KOPT-K1 (cell line): ENCODE measurements around the gene MTMR1.

Source experiments
- H3K27ac ChIP-seq: fragments of 200-600 bp; sonication (generic); 2 replicates; pipeline ENCODE4 v1.5.1; 2016; ENCODE audit warnings: antibody characterized with exemption, mild to moderate bottlenecking, low read depth, low read length; ENCODE audit not compliant: poor library complexity, severe bottlenecking
- H3K36me3 ChIP-seq: fragments of 200-600 bp; sonication (generic); 2 replicates; pipeline ENCODE4 v1.5.1; 2017; ENCODE audit warnings: antibody characterized with exemption, mild to moderate bottlenecking, low read length, moderate library complexity; ENCODE audit not compliant: insufficient read depth
- H3K9me3 ChIP-seq: fragments of 200-600 bp; sonication (generic); 2 replicates; pipeline ENCODE4 v1.5.1; 2017; ENCODE audit warnings: antibody characterized with exemption, low read length, mild to moderate bottlenecking; ENCODE audit not compliant: insufficient read depth, poor library complexity, severe bottlenecking

Gene MTMR1

GRCh38 chrX:150688911-150689451, 4.2 kb upstream of the MTMR1 start:
- no peaks in the 10 kb centered on the region for H3K9me3 ChIP-seq
- H3K27ac ChIP-seq: no peak overlapping the region
- no peaks in the 10 kb centered on the region for H3K36me3 ChIP-seq

- no peaks in the 10 kb centered on the region for H3K9me3 ChIP-seq
- no peak overlapping the region for H3K27ac ChIP-seq
- no peaks in the 10 kb centered on the region for H3K36me3 ChIP-seq
These were observed 3.1 kb upstream of the MTMR1 start for GRCh38 chrX:150690126-150690525.

DNA sequence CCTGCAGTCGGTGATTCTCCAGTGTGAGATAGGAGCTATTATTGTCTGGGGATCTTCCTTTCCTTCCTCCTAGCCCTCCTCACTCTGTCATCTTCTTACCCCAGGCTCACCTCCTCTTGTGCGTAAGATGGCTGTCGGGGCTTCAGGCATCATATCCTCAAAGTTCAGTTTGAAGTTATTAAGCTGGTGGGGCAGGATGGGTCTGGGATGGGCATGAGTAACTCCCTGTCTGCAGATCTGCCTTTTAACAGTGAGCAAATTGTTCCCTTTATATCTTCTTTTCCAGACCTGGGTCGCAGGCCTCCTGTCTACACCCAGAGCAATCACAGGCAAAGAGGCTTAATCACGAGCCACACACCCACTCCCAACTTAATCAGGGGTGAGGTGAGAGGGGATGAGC, 900 bp upstream of the MTMR1 start:
- H3K27ac ChIP-seq: peak overlapping the region; percentile 90
- H3K9me3 ChIP-seq: no peaks in the 10 kb centered on the region
- H3K36me3 ChIP-seq: no peaks in the 10 kb centered on the region

DNA sequence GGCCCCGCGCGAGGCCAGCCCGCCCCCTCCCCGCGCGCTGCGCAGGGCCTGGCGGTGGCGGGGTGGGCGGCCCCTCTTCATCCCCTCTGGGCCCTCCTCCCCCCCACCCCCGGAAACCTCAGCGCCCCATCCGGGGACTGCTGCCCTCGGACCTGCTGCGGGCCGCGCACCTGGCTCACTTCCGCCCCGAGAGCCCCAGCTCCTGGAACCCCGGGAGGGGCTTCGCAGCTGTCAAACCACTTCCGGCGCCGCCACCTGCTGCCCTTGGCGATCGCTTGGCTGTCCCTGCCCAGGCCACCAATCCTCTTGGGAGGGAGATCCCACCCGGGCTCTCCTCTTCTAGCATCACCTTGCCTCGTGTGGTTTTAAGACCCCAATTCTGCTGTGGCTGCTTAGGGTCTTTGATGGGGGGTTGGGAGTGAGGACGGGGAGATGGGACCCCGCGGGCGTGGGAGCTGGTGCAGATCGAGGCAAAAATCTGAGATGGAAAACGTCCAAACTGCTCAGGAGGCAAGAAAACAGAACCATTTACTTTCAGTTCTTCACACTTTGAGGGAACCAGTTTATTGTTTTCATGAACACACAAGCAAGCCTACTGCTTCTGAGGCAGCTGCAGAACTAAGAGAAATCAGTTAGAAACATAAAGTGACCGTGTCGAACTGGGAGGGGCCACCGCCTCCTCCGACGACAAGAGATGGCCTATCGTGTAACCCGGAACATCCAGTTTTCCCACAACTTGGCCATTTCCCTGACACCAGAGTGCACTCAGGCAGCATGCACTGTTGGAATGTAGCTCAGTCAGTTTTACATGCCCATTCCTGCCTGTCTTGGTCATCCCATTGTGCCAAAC, 754 bp downstream of the MTMR1 start:
- H3K9me3 ChIP-seq: no peaks in the 10 kb centered on the region
- H3K27ac ChIP-seq: peak overlapping the region; percentile 90
- peaks cover under 1% of the 10 kb centered on the region; the same call in 1 of the 2 replicates for H3K36me3 ChIP-seq

DNA sequence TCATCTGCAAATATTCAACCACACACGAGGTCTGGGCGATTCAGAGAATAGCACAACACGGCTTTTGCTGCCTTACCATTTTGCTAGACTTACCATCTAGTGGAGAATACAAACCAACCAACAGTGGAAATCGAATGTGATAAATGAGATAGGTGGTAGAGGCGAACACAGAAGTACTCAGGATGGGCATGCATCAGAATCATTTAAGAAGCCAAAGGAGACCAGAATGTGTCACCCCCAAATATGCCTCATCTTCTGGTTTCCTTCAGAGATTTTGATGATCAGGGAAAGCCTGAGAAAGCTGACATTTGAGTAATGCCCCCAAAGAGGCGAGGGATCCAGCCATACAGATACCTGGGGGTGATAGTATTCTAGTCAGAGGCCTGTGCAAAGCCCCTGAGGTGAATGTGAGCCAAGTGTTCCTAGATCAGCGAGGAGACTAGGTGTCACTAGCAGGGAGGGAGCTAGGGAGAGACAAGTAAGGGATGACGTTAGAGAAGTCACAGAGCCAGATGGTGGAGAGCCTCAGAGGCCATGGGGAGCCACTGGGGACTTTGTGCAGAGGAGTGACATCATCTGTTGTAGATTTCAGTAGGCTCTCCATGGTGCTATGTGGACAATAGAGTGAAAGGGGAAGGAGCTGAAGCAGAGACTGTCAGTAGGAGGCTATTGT, 1.7 kb downstream of the MTMR1 start:
- H3K27ac ChIP-seq: peak overlapping the region; percentile 90

DNA sequence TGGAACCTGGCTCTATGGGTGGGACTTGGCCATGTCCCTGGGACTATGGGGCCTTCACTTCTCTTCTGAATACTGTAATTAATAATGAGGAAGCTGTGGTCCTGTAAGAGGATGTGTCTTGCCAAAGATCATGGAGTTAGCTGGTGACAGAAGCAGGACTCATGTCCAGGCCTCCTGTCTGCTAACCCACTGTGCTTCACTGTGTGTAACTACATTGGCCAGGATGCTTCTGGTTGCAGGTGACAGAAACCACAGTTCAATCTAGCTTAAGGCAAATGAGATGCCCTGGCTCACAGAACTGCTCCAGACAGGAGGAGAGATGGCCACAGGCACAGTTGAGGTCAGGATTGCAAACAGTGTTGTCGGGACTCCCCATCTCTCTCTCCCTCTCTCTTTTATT, 3.1 kb downstream of the MTMR1 start:
- Histone ChIP-seq H3K27ac (peak overlapping the region; percentile 90), H3K9me3 (no peaks in the 10 kb centered on the region)

More for the DNA sequence above, 1.7 kb downstream of the MTMR1 start:
- H3K9me3 ChIP-seq: no peaks in the 10 kb centered on the region
- peaks cover 8% of the 10 kb centered on the region for H3K36me3 ChIP-seq

DNA sequence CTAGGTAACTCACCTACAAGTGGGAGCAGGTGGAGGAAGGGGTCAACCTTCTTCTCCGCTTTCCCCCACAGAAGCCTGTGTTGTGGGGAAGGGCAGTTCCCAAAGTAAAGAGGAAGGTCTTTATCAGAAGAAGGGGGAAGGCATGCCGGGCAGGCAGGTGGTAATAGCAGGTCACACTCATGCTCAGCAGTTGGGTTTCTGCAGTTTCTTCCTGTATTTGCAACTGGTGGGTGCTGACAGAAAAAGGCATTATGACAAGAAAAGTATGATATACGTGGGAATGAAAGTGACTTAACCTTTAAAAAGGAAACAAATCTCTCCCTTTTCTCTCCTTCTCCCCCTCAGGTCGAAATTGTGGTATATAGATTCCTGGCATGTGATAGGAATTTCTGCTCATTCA, 3.7 kb downstream of the MTMR1 start:
- H3K27ac ChIP-seq: peak overlapping the region; percentile 90
- H3K9me3 ChIP-seq: no peaks in the 10 kb centered on the region
- H3K36me3 ChIP-seq: peaks cover 27% of the 10 kb centered on the region

More for the DNA sequence above, 3.1 kb downstream of the MTMR1 start:
- peaks cover 21% of the 10 kb centered on the region for H3K36me3 ChIP-seq

DNA sequence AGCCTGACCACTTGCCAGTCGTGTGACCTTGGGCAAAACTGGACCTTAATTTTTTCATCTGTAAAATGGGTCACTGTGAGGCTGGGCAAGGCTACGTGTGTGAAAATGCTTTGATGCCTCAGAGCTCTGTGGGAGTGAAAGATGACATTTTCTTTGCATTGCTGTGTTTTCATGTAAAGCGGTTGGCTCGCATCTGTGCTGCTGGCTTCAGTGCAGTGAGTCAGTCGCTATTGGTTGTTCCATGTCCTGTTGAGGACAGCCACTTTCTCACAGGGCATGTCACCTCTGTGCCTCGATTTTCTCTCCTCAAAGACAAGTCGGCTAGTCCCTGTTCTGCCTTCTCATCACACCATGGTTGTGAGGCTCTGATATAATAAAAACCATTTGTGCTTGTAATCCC, 4.4 kb downstream of the MTMR1 start:
- peaks cover 31% of the 10 kb centered on the region for H3K36me3 ChIP-seq

GRCh38 chrX:150698981-150699380, 5.8 kb downstream of the MTMR1 start:
- no peaks in the 10 kb centered on the region for H3K9me3 ChIP-seq
- no peak overlapping the region for H3K27ac ChIP-seq
- peaks cover 42% of the 10 kb centered on the region for H3K36me3 ChIP-seq

More for the DNA sequence above, 4.4 kb downstream of the MTMR1 start:
- Histone ChIP-seq H3K9me3 (no peaks in the 10 kb centered on the region), H3K27ac (peak overlapping the region; percentile 90)

- H3K9me3 ChIP-seq: no peaks in the 10 kb centered on the region
- no peak overlapping the region for H3K27ac ChIP-seq
- peaks cover 53% of the 10 kb centered on the region for H3K36me3 ChIP-seq
These were observed 6.9 kb downstream of the MTMR1 start for GRCh38 chrX:150700107-150700506.

DNA sequence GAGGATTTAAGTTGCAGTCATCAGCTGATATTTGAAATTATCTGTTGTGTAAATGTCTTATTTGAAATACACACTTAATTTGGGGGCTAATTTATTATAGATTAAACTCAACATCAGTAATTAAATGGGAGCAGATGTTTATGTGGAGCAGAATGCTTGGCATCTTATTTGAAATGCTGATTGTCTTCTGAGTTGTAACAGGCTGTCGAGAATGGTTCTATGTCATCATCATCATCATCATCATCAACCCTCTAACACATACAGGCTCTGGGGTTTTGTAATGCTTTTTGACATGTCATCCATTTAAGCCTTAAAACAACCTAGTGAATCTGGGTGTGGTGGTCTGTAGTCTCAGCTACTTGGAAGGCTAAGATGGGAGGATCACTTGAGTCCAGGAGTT, 8.2 kb downstream of the MTMR1 start:
- Histone ChIP-seq H3K9me3 (no peaks in the 10 kb centered on the region), H3K36me3 (peaks cover 66% of the 10 kb centered on the region), H3K27ac (no peak overlapping the region)

DNA sequence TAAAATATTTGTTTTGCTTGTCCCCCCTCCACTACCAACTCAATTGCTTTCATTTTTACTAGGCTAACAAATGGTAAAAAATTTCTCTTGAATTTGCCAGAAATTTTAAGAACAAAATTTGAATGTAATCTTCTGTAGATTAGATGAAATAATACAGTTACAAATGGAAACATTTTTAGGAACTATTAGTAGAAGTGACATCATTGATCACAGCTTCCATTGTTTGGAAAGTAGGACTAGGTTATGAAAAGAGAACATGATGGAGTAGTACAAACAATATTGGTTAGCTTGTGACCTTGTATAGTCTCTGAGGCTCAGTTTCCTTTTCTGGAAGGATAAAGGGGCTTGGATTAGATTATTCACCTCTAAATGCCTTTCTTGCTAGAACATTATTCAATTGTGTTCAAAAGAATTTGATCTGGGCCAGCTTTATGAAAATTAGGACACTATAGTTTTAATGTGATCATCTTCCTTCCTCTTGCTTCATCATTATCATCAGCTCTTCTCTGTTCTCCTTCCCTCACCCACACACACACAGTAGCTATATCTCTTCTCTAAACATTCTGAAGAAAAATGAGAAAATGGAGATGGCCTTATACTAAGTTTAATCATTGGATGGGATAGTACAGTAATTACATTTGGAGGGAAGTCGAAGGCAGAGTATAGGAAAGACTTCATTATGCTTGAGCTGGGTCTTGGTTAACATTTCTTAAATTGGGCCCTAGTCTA, 9.9 kb downstream of the MTMR1 start:
- Histone ChIP-seq H3K36me3 (peaks cover 81% of the 10 kb centered on the region), H3K9me3 (no peaks in the 10 kb centered on the region), H3K27ac (no peak overlapping the region)

DNA sequence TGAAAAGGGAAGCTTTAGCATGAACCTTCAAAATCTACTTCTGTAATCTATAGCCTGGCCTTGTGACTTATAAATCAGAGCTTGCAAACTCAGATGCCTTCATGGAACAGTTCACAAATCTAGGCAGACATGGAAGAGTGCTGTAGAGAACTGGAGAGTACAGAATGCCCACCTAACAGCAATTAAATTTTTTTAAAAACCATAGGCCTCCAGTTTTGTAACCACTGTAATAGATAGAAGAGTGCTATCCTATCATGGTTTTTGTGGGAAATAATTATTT, 10.4 kb downstream of the MTMR1 start:
- H3K27ac ChIP-seq: no peak overlapping the region
- no peaks in the 10 kb centered on the region for H3K9me3 ChIP-seq

DNA sequence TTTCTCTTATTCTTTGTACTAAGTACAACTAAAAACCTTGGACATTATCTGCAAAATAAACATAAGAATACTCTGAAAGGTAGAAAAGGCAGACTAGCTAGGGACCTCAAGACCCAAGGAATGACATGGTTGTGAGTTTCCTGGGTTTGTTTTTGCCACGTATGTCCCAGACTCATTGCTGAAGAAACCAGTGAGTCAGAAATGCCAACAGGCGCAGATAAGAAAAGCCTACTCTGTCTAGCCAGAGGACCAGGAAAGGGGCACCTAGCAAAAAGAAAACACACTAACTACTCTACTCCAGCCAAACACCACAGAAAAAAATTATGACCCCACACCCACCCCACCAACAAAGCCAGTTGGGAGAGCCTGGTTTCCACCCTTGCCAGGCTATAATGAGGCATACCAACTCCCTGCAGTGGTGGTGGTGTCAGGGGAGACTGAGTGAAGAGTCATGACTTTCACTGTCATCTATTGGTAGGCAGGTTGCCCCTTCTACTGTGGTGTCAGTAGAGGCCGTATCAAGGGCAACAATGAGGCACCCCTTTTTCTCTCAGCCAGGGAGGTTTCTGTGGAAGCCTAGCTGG, 10.9 kb downstream of the MTMR1 start:
- Histone ChIP-seq H3K27ac (no peak overlapping the region), H3K9me3 (no peaks in the 10 kb centered on the region), H3K36me3 (peaks cover 87% of the 10 kb centered on the region)

More for the DNA sequence above, 10.4 kb downstream of the MTMR1 start:
- peaks cover 84% of the 10 kb centered on the region for H3K36me3 ChIP-seq

DNA sequence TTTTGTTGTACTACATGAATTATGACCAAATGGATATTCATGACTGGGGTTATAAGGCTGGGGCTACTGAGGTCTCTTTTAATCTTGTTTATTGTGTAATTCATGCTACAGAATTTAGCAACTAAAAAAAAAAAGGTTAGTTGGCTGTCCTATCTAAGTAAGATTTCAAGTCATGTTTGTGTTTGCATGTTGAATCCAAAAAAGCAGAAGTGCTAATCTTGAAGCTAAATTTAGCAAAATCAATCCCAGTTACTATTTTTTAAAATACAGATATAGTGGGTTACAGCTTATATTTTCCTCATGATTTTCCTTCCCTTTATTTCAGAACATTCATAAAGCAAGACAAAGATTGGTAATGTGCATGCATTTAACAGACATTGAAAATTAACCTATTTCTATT, 19.4 kb downstream of the MTMR1 start:
- Histone ChIP-seq H3K9me3 (no peaks in the 10 kb centered on the region), H3K27ac (no peak overlapping the region), H3K36me3 (peaks cover 20% of the 10 kb centered on the region)
